NB4 (cell line): ENCODE measurements around the gene MTHFD1.

Source experiments
- POLR2A ChIP-seq: IDR thresholded peaks from 2 replicates; pipeline ENCODE4 v1.6.1; 2011; ENCODE audit warnings: mild to moderate bottlenecking; ENCODE audit not compliant: insufficient read length; ENCODE audit errors: extremely low read depth
- TF ChIP-seq, protein P1 (sequence below): IDR thresholded peaks from one replicate; pipeline ENCODE4 v1.5.1; 2012; ENCODE audit warnings: low read depth, low read length

GRCh38 chr14:64464651-64465050 is 76.5 kb downstream of the MTHFD1 start:
- TF ChIP-seq, protein P1, sequence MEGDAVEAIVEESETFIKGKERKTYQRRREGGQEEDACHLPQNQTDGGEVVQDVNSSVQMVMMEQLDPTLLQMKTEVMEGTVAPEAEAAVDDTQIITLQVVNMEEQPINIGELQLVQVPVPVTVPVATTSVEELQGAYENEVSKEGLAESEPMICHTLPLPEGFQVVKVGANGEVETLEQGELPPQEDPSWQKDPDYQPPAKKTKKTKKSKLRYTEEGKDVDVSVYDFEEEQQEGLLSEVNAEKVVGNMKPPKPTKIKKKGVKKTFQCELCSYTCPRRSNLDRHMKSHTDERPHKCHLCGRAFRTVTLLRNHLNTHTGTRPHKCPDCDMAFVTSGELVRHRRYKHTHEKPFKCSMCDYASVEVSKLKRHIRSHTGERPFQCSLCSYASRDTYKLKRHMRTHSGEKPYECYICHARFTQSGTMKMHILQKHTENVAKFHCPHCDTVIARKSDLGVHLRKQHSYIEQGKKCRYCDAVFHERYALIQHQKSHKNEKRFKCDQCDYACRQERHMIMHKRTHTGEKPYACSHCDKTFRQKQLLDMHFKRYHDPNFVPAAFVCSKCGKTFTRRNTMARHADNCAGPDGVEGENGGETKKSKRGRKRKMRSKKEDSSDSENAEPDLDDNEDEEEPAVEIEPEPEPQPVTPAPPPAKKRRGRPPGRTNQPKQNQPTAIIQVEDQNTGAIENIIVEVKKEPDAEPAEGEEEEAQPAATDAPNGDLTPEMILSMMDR = no peak
- TF ChIP-seq POLR2A = no peak
